GM23248 (cell line): ENCODE data around the gene LRRC7. TPM values are rescaled to one million over a fixed set of nuclear protein-coding genes. Genes with fewer than 3 reads are reported as not detected.

ENCODE experiments used
- DNase-seq: peaks from one replicate; pipeline ENCODE4 v3.0.0-alpha.2; 2015
- H2AFZ ChIP-seq: fragments of 200-600 bp; sonication (generic); 2 replicates; pipeline ENCODE4 v1.6.1; 2016; ENCODE audit warnings: antibody characterized with exemption
- H3F3A ChIP-seq: fragments of 200-600 bp; sonication (generic); 2 replicates; pipeline ENCODE4 v1.6.1; 2016; ENCODE audit warnings: mild to moderate bottlenecking, antibody characterized with exemption, mixed run types; ENCODE audit not compliant: insufficient read depth
- H3K27ac ChIP-seq: fragments of 200-600 bp; sonication (generic); 2 replicates; pipeline ENCODE4 v1.5.1; 2016; ENCODE audit warnings: mild to moderate bottlenecking
- H3K27me3 ChIP-seq: fragments of 200-600 bp; sonication (generic); replicated peaks from 2 replicates; pipeline ENCODE4 v1.6.1; 2016; ENCODE audit warnings: mild to moderate bottlenecking; ENCODE audit not compliant: insufficient read depth
- H3K36me3 ChIP-seq: fragments of 200-600 bp; sonication (generic); 2 replicates; pipeline ENCODE4 v1.6.1; 2016; ENCODE audit warnings: low read depth, mild to moderate bottlenecking
- H3K4me1 ChIP-seq: fragments of 200-600 bp; sonication (generic); 2 replicates; pipeline ENCODE4 v1.6.1; 2016; ENCODE audit warnings: mild to moderate bottlenecking; ENCODE audit not compliant: insufficient read depth
- H3K4me2 ChIP-seq: fragments of 200-600 bp; sonication (generic); one replicate; pipeline ENCODE4 v1.6.1; 2016; ENCODE audit warnings: mild to moderate bottlenecking; ENCODE audit not compliant: unreplicated experiment
- H3K4me3 ChIP-seq: fragments of 200-600 bp; sonication (generic); 2 replicates; pipeline ENCODE4 v1.5.1; 2016; ENCODE audit warnings: mild to moderate bottlenecking
- H3K79me2 ChIP-seq: fragments of 200-600 bp; sonication (generic); 2 replicates; pipeline ENCODE4 v1.6.1; 2016; ENCODE audit warnings: mild to moderate bottlenecking; ENCODE audit not compliant: insufficient read depth
- H3K9ac ChIP-seq: fragments of 200-600 bp; sonication (generic); 2 replicates; pipeline ENCODE4 v1.6.1; 2016; ENCODE audit warnings: mild to moderate bottlenecking
- H3K9me2 ChIP-seq: fragments of 200-600 bp; sonication (generic); 2 replicates; pipeline ENCODE4 v1.6.1; 2016; ENCODE audit warnings: mixed run types, mild to moderate bottlenecking, moderate library complexity; ENCODE audit not compliant: insufficient read depth
- H3K9me3 ChIP-seq: fragments of 200-600 bp; sonication (generic); one replicate; pipeline ENCODE4 v1.6.1; 2017; ENCODE audit warnings: low read depth
- H4K20me1 ChIP-seq: fragments of 200-600 bp; sonication (generic); 2 replicates; pipeline ENCODE4 v1.6.0; 2016; ENCODE audit not compliant: insufficient read depth
- EZH2 ChIP-seq: fragments of 200-600 bp; sonication (generic); IDR thresholded peaks from 2 replicates; pipeline ENCODE4 v1.6.1; 2018; ENCODE audit warnings: antibody characterized with exemption, mild to moderate bottlenecking; ENCODE audit not compliant: insufficient read depth, poor library complexity, severe bottlenecking
- EZH2phosphoT487 ChIP-seq: fragments of 200-600 bp; sonication (generic); IDR thresholded peaks from 2 replicates; pipeline ENCODE4 v1.6.1; 2018; ENCODE audit warnings: antibody characterized with exemption, moderate library complexity, mild to moderate bottlenecking, low read depth; ENCODE audit not compliant: insufficient read depth
- WGBS, 2 experiments: methylation state at CpG; one replicate each; pipeline ENCODE4 v1.1.6; 2015 to 2017; ENCODE audit warnings: low lambda C conversion rate in 2 of 2, low coverage in 1 of 2; ENCODE audit errors: missing lambda C conversion rate in 2 of 2; 5-methylcytosine and 5-hydroxymethylcytosine counted together
- in situ Hi-C: fragments of 300-500 bp; cut with MboI; formaldehyde crosslinking; loops from 2 replicates; pipeline ENCODE4 v1.15.0; 2020
- polyA plus RNA-seq: library from polyadenylated mRNA; unstranded; fragments of >200 nt; fragmentation: Nextera tagmentation; extraction: Ambion mirVana; gene quantifications from 2 replicates; pipeline ENCODE4 v1.2.1, GENCODE V29; 2016
- total RNA-seq: library from RNA; depleted of rRNA; stranded (reverse); fragments of >200 nt; shearing (Covaris generic); gene quantifications from 2 replicates; pipeline ENCODE4 v1.2.3, GENCODE V29; 2014

LRRC7 gene
- total and polyA plus RNA-seq, 2 experiments from 2014 or later = 0.29 TPM; not detected in 1

GRCh38 chr1:70072231-70072751 is 504.6 kb downstream of the LRRC7 start:
- Histone ChIP-seq H3K27ac (peak overlapping the region; percentile 54), H3K36me3 (no peaks in the 10 kb centered on the region), H2AFZ (peak overlapping the region; percentile 1; the same call in 1 of the 2 replicates), H3K27me3 (no peaks in the 10 kb centered on the region), H3K79me2 (no peaks in the 10 kb centered on the region), H4K20me1 (no peaks in the 10 kb centered on the region), H3K4me1 (peaks cover 18% of the 10 kb centered on the region), H3K9me2 (no peaks in the 10 kb centered on the region), H3K4me3 (peak overlapping the region; percentile 21), H3F3A (peaks cover 24% of the 10 kb centered on the region), H3K9me3 (no peaks in the 10 kb centered on the region), H3K9ac (no peak overlapping the region), H3K4me2 (peak overlapping the region; percentile 49)
- peak; percentile 71 for DNase-seq
- no peak for TF ChIP-seq EZH2phosphoT487
- no peak for TF ChIP-seq EZH2
- in situ Hi-C loops = no loop called here

GRCh38 chr1:70075761-70076160 is 508.0 kb downstream of the LRRC7 start:
- Histone ChIP-seq H3K4me3 (no peak overlapping the region), H3K27ac (no peak overlapping the region), H4K20me1 (no peaks in the 10 kb centered on the region), H3K9ac (no peak overlapping the region), H3K4me2 (no peak overlapping the region), H3K9me3 (no peaks in the 10 kb centered on the region), H3F3A (peaks cover 24% of the 10 kb centered on the region), H3K9me2 (no peaks in the 10 kb centered on the region), H3K36me3 (no peaks in the 10 kb centered on the region), H2AFZ (no peak overlapping the region), H3K79me2 (no peaks in the 10 kb centered on the region), H3K4me1 (peaks cover 18% of the 10 kb centered on the region), H3K27me3 (no peaks in the 10 kb centered on the region)
- TF ChIP-seq EZH2phosphoT487 = no peak
- TF ChIP-seq EZH2 = no peak
- no peak for DNase-seq
- in situ Hi-C loops = no loop called here
- WGBS, 2 experiments = 93% methylated on average over 7 of the region's 7 CpGs

- peaks cover 15% of the 10 kb centered on the region for H3F3A ChIP-seq
- H3K27me3 ChIP-seq = no peaks in the 10 kb centered on the region
- H3K9me2 ChIP-seq = no peaks in the 10 kb centered on the region
- no peak for DNase-seq
- no peak overlapping the region for H3K9ac ChIP-seq
- H3K27ac ChIP-seq = no peak overlapping the region
- WGBS, 2 experiments = 79 to 88% methylated on average over 1 of the region's 1 CpG
- H3K4me2 ChIP-seq = no peak overlapping the region
- H3K9me3 ChIP-seq = no peaks in the 10 kb centered on the region
- TF ChIP-seq EZH2phosphoT487 (no peak), EZH2 (no peak)
- no peaks in the 10 kb centered on the region for H3K79me2 ChIP-seq
- in situ Hi-C loops = no loop called here
- no peak overlapping the region for H2AFZ ChIP-seq
- H3K36me3 ChIP-seq = no peaks in the 10 kb centered on the region
- peaks cover 9% of the 10 kb centered on the region for H3K4me1 ChIP-seq
- no peak overlapping the region for H3K4me3 ChIP-seq
- H4K20me1 ChIP-seq = no peaks in the 10 kb centered on the region
These were observed 509.3 kb downstream of the LRRC7 start for GRCh38 chr1:70077066-70077465.

GRCh38 chr1:70079546-70079945 is 511.8 kb downstream of the LRRC7 start:
- no peak overlapping the region for H3K4me3 ChIP-seq
- H4K20me1 ChIP-seq = no peaks in the 10 kb centered on the region
- 0 out of 2 replicates have a peak, but pooled peaks cover 6% of the 10 kb centered on the region for H3K36me3 ChIP-seq
- H3K9me3 ChIP-seq = no peaks in the 10 kb centered on the region
- no peaks in the 10 kb centered on the region for H3K9me2 ChIP-seq
- no peak overlapping the region for H2AFZ ChIP-seq
- no peak overlapping the region for H3K27ac ChIP-seq
- H3F3A ChIP-seq = no peaks in the 10 kb centered on the region
- H3K27me3 ChIP-seq = no peaks in the 10 kb centered on the region
- H3K9ac ChIP-seq = no peak overlapping the region
- TF ChIP-seq EZH2 (no peak), EZH2phosphoT487 (no peak)
- in situ Hi-C loops = no loop called here
- H3K79me2 ChIP-seq = no peaks in the 10 kb centered on the region
- DNase-seq = no peak
- no peaks in the 10 kb centered on the region for H3K4me1 ChIP-seq
- WGBS, 2 experiments = 90 to 95% methylated on average over 2 of the region's 2 CpGs
- H3K4me2 ChIP-seq = no peak overlapping the region

GRCh38 chr1:70083519-70083918 is 515.8 kb downstream of the LRRC7 start:
- H3K4me3 ChIP-seq = no peak overlapping the region
- H3K4me1 ChIP-seq = no peaks in the 10 kb centered on the region
- H2AFZ ChIP-seq = no peak overlapping the region
- TF ChIP-seq EZH2 (no peak), EZH2phosphoT487 (no peak)
- no peak for DNase-seq
- no peaks in the 10 kb centered on the region for H3K79me2 ChIP-seq
- in situ Hi-C loops = no loop called here
- no peaks in the 10 kb centered on the region for H3K27me3 ChIP-seq
- H3K9me3 ChIP-seq = no peaks in the 10 kb centered on the region
- H3K27ac ChIP-seq = no peak overlapping the region
- no peaks in the 10 kb centered on the region; the same call in 1 of the 2 replicates for H3F3A ChIP-seq
- H3K9me2 ChIP-seq = no peaks in the 10 kb centered on the region
- no peaks in the 10 kb centered on the region for H4K20me1 ChIP-seq
- 0 out of 2 replicates have a peak, but pooled peaks cover 6% of the 10 kb centered on the region for H3K36me3 ChIP-seq
- H3K9ac ChIP-seq = no peak overlapping the region
- no peak overlapping the region for H3K4me2 ChIP-seq
- WGBS, 2 experiments = 67 to 71% methylated on average over 3 of the region's 3 CpGs
